Liver (tissue), 3 donors: ENCODE results near the gene DAPK1.

Experiments
- FOXA1 ChIP-seq: IDR thresholded peaks from 2 replicates; pipeline ENCODE4 v1.6.1; 2016; ENCODE audit warnings: antibody characterized with exemption
- JUND ChIP-seq, 2 donors: IDR thresholded peaks; 2 replicates each; pipeline ENCODE4 v1.6.1; 2016; ENCODE audit warnings: antibody characterized with exemption in 2 of 2
- RAD21 ChIP-seq, 2 donors: IDR thresholded peaks; 2 replicates each; pipeline ENCODE4 v1.6.1; 2016; ENCODE audit warnings: antibody characterized with exemption in 2 of 2, mild to moderate bottlenecking in 2 of 2
- SP1 ChIP-seq: IDR thresholded peaks from 2 replicates; pipeline ENCODE4 v1.6.1; 2018; ENCODE audit warnings: antibody characterized with exemption, mild to moderate bottlenecking
- TAF1 ChIP-seq: conservative IDR thresholded peaks from 2 replicates; pipeline ENCODE4 v1.6.1; 2016; ENCODE audit warnings: antibody characterized with exemption, mild to moderate bottlenecking
- YY1 ChIP-seq: IDR thresholded peaks from 2 replicates; pipeline ENCODE4 v1.6.1; 2016; ENCODE audit warnings: antibody characterized with exemption, mild to moderate bottlenecking
- TF ChIP-seq, protein P1 (sequence below): fragments of 150-350 bp; IDR thresholded peaks from 2 replicates; pipeline ENCODE4 v1.5.1; 2017; ENCODE audit warnings: improper control_type of control experiment, low read depth, low read length; ENCODE audit not compliant: missing input control
- TF ChIP-seq, protein P2 (sequence below): IDR thresholded peaks from 2 replicates; pipeline ENCODE4 v1.6.1; 2016; ENCODE audit warnings: antibody characterized with exemption, mild to moderate bottlenecking
- TF ChIP-seq, protein P3 (sequence below): IDR thresholded peaks from 2 replicates; pipeline ENCODE4 v1.6.1; 2016; ENCODE audit warnings: antibody characterized with exemption
- TF ChIP-seq, protein P4 (sequence below): IDR thresholded peaks from 2 replicates; pipeline ENCODE4 v1.6.1; 2016; ENCODE audit warnings: antibody characterized with exemption
- donor health status: healthy.
- donor health status: healthy.

DNA sequence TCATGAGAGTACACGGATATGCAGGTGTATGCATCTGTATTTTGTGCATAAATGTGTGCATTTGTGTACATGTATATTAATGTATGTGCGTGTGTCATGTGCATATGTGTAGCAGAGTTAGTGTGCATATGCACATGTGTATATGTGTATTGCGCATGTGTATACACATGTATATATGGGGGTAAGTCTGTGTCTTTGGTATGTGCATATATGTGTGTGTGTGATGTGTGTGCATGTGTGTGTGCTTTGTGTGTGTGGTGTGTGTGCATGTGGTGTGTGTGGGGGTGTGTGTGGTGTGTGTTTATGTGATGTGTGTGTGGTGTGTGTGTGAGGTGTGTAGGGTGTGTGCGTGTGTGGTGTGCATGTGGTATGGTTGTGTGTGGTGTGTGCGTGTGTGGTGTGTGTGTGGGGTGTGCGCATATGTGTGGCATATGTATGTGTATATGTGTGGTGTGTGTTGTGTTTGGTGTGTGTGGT is 215.2 kb downstream of the DAPK1 start:
- TF ChIP-seq, protein P1, sequence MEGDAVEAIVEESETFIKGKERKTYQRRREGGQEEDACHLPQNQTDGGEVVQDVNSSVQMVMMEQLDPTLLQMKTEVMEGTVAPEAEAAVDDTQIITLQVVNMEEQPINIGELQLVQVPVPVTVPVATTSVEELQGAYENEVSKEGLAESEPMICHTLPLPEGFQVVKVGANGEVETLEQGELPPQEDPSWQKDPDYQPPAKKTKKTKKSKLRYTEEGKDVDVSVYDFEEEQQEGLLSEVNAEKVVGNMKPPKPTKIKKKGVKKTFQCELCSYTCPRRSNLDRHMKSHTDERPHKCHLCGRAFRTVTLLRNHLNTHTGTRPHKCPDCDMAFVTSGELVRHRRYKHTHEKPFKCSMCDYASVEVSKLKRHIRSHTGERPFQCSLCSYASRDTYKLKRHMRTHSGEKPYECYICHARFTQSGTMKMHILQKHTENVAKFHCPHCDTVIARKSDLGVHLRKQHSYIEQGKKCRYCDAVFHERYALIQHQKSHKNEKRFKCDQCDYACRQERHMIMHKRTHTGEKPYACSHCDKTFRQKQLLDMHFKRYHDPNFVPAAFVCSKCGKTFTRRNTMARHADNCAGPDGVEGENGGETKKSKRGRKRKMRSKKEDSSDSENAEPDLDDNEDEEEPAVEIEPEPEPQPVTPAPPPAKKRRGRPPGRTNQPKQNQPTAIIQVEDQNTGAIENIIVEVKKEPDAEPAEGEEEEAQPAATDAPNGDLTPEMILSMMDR = no peak
- TF ChIP-seq FOXA1 = no peak
- TF ChIP-seq RAD21 (IDR thresholded peaks at IDR 0.05) = no peak
- TF ChIP-seq JUND (IDR thresholded peaks at IDR 0.05) = no peak
- TF ChIP-seq, protein P2, sequence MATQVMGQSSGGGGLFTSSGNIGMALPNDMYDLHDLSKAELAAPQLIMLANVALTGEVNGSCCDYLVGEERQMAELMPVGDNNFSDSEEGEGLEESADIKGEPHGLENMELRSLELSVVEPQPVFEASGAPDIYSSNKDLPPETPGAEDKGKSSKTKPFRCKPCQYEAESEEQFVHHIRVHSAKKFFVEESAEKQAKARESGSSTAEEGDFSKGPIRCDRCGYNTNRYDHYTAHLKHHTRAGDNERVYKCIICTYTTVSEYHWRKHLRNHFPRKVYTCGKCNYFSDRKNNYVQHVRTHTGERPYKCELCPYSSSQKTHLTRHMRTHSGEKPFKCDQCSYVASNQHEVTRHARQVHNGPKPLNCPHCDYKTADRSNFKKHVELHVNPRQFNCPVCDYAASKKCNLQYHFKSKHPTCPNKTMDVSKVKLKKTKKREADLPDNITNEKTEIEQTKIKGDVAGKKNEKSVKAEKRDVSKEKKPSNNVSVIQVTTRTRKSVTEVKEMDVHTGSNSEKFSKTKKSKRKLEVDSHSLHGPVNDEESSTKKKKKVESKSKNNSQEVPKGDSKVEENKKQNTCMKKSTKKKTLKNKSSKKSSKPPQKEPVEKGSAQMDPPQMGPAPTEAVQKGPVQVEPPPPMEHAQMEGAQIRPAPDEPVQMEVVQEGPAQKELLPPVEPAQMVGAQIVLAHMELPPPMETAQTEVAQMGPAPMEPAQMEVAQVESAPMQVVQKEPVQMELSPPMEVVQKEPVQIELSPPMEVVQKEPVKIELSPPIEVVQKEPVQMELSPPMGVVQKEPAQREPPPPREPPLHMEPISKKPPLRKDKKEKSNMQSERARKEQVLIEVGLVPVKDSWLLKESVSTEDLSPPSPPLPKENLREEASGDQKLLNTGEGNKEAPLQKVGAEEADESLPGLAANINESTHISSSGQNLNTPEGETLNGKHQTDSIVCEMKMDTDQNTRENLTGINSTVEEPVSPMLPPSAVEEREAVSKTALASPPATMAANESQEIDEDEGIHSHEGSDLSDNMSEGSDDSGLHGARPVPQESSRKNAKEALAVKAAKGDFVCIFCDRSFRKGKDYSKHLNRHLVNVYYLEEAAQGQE = no peak
- TF ChIP-seq, protein P3, sequence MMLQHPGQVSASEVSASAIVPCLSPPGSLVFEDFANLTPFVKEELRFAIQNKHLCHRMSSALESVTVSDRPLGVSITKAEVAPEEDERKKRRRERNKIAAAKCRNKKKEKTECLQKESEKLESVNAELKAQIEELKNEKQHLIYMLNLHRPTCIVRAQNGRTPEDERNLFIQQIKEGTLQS = no peak
- no peak for TF ChIP-seq TAF1
- no peak for TF ChIP-seq YY1
- TF ChIP-seq, protein P4, sequence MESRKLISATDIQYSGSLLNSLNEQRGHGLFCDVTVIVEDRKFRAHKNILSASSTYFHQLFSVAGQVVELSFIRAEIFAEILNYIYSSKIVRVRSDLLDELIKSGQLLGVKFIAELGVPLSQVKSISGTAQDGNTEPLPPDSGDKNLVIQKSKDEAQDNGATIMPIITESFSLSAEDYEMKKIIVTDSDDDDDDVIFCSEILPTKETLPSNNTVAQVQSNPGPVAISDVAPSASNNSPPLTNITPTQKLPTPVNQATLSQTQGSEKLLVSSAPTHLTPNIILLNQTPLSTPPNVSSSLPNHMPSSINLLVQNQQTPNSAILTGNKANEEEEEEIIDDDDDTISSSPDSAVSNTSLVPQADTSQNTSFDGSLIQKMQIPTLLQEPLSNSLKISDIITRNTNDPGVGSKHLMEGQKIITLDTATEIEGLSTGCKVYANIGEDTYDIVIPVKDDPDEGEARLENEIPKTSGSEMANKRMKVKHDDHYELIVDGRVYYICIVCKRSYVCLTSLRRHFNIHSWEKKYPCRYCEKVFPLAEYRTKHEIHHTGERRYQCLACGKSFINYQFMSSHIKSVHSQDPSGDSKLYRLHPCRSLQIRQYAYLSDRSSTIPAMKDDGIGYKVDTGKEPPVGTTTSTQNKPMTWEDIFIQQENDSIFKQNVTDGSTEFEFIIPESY = no peak
- no peak for TF ChIP-seq SP1
